Muscle layer of colon (tissue), 2 donors: Measurements from ENCODE around the gene GBX1.

Experiments
- H3K27ac ChIP-seq: one replicate; pipeline ENCODE4 v1.7.0; 2013; ENCODE audit warnings: low read depth, mild to moderate bottlenecking, low read length, moderate library complexity
- H3K27me3 ChIP-seq, 2 donors: one replicate each; pipeline ENCODE4 v1.7.0; 2013; ENCODE audit warnings: low read length in 2 of 2, mild to moderate bottlenecking in 2 of 2; ENCODE audit not compliant: insufficient read depth in 2 of 2, control insufficient read depth in 1 of 2
- H3K36me3 ChIP-seq: one replicate; pipeline ENCODE4 v1.7.0; 2013; ENCODE audit warnings: mild to moderate bottlenecking, low read length; ENCODE audit not compliant: insufficient read depth
- H3K4me1 ChIP-seq: one replicate; pipeline ENCODE4 v1.7.0; 2013; ENCODE audit warnings: mild to moderate bottlenecking, low read length; ENCODE audit not compliant: insufficient read depth
- H3K4me3 ChIP-seq, 2 donors: one replicate each; pipeline ENCODE4 v1.7.0; 2013; ENCODE audit warnings: low read length in 2 of 2, low read depth in 1 of 2, mild to moderate bottlenecking in 1 of 2, moderate library complexity in 1 of 2
- H3K9ac ChIP-seq: one replicate; pipeline ENCODE4 v1.7.0; 2013; ENCODE audit warnings: low read length
- H3K9me3 ChIP-seq: one replicate; pipeline ENCODE4 v1.7.0; 2013; ENCODE audit warnings: mild to moderate bottlenecking, low read length
- donor health status: abdominal sarcoma.
- donor health status: Adenocarcinoma of cecum.

Gene GBX1

DNA sequence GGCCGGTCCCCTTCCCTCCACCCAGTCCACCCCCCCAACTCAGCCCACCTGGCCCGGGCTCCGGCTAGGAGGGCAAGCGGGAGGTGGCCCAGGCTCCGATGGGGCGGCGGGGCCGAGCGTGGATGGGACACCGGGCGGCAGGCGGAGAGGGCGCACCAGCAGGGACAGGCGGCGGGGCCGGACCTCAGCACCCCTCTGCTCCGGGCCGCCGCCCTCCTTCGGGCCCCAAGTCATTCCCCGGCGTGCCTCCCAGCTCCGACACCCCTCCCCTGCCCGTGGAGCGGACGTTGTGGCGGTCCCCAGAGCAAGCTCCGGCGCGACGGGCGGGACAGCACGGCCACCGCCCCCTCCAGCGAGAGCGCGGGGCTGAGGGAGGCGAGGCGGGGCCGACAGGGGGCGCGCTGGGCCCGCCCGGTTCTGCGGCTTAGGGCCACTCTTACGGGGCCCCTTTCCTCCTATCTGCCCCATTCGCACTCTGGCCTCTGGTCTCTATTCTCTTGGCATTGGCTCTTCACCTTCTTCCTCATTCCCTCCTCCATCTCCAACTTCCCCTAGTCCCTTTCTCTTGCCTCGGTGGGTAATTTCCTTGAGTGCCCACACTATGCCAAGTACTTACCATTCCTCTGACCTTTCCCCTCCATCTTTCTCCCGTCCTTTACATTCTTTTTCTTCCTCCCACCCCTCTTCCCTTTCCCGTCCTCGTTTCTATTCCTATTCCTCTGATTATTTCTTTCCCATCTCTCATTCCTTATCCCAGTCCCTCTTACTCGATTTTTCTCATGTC, 701 bp upstream of the GBX1 start:
- Histone ChIP-seq H3K9ac (no peak overlapping the region), H3K4me3 (peak overlapping the region in 1 of 2 donors; percentile 47), H3K27me3 (peaks cover 40 to 62% of the 10 kb centered on the region in 2 donors), H3K36me3 (no peaks in the 10 kb centered on the region), H3K9me3 (no peaks in the 10 kb centered on the region), H3K27ac (no peak overlapping the region), H3K4me1 (no peaks in the 10 kb centered on the region)

- H3K4me1 ChIP-seq: no peaks in the 10 kb centered on the region
- peak overlapping the region in 1 of 2 donors; percentile 47 for H3K4me3 ChIP-seq
- H3K36me3 ChIP-seq: no peaks in the 10 kb centered on the region
- no peak overlapping the region for H3K9ac ChIP-seq
- peaks cover 35 to 57% of the 10 kb centered on the region in 2 donors for H3K27me3 ChIP-seq
- H3K27ac ChIP-seq: no peak overlapping the region
- H3K9me3 ChIP-seq: no peaks in the 10 kb centered on the region
Observed at GRCh38 chr7:151166629-151167196, 781 bp downstream of the GBX1 start.

DNA sequence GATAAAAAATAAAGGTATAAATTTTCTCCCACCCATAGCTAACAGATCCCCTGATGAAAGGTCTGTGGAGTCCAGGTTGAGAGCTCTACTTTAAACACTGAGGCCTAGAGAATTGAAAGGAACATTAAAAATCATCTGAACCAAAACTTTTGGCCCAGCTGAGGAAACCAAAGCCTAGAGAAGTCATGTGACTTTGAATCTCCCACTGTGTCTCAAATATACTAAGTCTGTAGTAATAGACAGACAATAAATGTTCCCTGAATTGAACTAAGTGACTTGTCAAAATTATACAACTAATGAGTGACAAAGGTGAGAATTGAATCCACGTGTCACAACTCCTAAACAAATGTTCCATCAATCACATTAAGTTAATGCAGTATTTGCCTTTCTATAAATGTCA, 5.7 kb downstream of the GBX1 start:
- Histone ChIP-seq H3K36me3 (no peaks in the 10 kb centered on the region), H3K9me3 (no peaks in the 10 kb centered on the region), H3K4me1 (no peaks in the 10 kb centered on the region), H3K9ac (no peak overlapping the region), H3K27me3 (peaks cover 20 to 25% of the 10 kb centered on the region in 2 donors), H3K27ac (no peak overlapping the region), H3K4me3 (no peak overlapping the region)

DNA sequence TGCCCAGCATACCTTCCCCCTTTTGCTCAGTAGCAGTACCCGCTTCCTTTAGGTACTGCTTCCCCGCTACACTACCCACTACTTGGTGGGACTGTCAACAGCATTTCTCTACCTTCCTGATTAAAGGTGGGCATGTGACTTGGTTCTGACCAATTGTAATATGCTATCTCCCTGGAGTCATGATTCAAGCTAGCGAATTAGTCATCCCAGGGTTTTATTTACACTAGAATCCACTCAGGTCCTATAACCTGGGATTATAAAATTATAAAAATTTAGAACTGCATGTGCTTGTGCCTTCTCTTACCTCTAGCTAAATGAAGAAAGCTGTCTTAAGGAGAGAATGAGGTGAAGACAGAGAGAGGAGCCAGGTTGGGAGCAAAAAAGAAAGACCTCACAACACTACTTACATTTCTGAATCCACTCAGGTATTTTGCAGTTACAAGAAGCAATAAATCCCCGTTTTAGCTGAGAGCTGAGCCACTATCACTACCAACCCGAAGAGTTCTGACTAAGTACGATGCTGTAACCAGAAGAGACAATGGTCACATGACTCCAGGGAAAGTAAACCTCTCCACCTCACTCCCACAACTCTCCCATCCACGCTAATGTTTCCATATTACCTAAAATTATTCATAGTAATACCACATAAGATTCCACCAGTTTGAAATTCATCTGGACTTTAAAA, 9.7 kb downstream of the GBX1 start:
- Histone ChIP-seq H3K27ac (no peak overlapping the region), H3K4me1 (no peaks in the 10 kb centered on the region), H3K27me3 (peaks cover 4 to 23% of the 10 kb centered on the region in 2 donors), H3K4me3 (no peak overlapping the region), H3K9me3 (no peaks in the 10 kb centered on the region), H3K36me3 (no peaks in the 10 kb centered on the region), H3K9ac (no peak overlapping the region)

DNA sequence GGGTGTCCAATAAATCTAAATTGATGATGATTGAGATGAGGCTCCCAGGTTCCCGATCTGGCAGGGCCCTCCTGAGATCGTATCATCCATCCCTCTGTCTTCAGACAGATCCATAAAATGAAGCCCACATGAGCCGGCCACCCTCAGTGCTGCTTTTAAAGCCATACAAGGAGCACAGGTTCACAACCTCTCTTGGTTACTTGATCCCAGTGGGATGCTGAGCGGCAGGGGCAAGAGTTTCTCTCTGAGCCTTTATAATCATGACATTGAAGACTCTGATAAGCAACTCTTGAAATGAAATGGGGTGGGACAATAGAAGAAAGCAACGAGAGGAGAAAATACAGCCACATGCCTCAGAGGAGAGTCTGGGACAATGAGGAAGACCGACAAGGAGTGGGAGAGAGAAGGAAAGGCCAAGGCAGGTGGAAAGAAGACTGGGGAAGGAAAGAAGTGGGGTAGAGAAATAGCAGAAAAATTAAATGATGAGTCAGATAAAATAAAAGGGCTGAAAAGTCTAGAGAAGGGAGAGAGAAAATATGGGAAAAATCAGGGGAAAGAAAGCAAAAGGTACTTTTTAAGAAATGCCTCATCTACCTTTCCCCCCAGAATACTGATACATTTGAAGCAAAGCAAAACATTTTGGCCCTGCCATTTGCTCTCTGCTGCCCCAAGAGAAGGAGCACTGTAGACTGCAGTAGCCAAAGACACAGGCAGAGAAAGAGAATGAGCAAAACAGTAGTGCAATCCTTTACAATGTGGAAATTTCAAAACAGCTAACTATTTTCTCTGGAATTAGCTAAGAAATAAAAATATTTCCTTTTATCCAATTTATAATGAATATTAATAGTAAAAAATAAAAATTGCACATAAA, 14.6 kb downstream of the GBX1 start:
- Histone ChIP-seq H3K4me1 (no peaks in the 10 kb centered on the region), H3K27me3 (peaks cover 4 to 56% of the 10 kb centered on the region in 2 donors), H3K9me3 (no peaks in the 10 kb centered on the region), H3K36me3 (no peaks in the 10 kb centered on the region), H3K9ac (no peak overlapping the region), H3K27ac (no peak overlapping the region), H3K4me3 (no peak overlapping the region)

DNA sequence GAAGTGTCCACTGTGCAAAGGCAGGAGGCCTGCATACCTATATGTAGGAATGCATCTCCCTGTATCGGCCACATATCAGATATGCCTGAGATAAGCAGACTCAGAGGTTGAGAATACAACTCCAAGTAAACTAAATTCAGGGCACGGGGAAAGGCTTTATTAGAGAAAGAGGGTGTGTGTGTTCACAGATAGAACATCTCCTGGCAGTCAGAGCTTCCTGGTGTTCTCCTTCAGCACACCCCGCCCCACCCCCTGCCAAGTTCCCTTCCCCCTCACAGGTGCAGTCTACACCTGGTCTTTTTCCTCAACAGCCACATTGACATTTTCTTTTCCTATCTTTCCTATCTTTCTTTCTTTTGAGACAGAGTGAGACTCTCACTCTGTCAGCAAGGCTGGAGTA, 17.1 kb downstream of the GBX1 start:
- H3K27ac ChIP-seq: no peak overlapping the region
- no peak overlapping the region for H3K9ac ChIP-seq
- no peaks in the 10 kb centered on the region for H3K36me3 ChIP-seq
- H3K9me3 ChIP-seq: no peaks in the 10 kb centered on the region
- H3K4me3 ChIP-seq: no peak overlapping the region
- peaks cover 4 to 55% of the 10 kb centered on the region in 2 donors for H3K27me3 ChIP-seq
- no peaks in the 10 kb centered on the region for H3K4me1 ChIP-seq

DNA sequence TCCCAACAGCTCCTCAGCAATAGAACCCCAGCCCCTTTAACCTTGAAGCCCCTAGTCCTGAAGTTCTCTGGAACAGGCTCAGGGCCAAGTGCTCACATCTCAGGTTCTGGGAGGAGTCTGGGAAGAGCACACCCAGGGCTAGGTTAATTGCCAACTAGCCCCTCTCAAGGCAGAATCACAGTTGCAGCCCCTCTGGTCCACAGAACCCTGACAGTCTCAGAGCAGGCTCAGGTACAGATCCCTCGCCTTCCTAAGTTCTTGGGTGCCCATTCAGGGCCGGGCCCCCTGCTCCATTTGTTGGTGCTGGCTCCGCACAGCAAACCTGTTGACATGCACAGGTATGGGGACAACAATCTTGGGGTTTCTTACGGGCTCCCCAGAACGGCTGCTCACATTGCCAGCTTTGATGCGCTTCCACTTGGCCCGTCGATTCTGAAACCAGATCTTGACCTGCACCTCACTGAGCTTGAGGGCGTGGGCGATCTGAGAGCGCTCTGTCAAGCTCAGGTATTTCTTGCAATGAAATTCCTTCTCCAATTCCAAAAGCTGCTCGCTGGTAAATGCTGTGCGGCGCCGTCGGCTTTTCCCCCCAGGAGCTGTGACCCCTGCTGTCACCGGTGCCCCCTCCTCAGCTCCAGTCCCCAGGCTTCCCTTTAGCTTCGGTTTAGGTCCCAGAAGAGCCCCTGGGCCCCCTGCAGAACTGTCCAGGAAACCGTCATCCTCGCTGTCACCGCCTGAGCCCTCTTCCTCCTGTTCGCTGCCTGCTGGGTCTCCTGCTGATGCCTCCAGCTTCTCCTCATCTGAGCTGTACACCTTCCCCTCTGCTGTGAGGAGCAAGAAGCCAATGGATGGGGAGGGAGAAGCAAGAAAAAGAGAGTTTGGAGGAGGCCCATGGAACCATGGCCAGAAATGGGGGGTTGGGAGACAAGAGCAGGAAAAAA, 18.9 kb downstream of the GBX1 start:
- Histone ChIP-seq H3K9ac (no peak overlapping the region), H3K27ac (no peak overlapping the region), H3K9me3 (no peaks in the 10 kb centered on the region), H3K27me3 (peaks cover 0 to 38% of the 10 kb centered on the region in 2 donors), H3K4me3 (no peak overlapping the region), H3K4me1 (no peaks in the 10 kb centered on the region), H3K36me3 (peaks cover 8% of the 10 kb centered on the region)

DNA sequence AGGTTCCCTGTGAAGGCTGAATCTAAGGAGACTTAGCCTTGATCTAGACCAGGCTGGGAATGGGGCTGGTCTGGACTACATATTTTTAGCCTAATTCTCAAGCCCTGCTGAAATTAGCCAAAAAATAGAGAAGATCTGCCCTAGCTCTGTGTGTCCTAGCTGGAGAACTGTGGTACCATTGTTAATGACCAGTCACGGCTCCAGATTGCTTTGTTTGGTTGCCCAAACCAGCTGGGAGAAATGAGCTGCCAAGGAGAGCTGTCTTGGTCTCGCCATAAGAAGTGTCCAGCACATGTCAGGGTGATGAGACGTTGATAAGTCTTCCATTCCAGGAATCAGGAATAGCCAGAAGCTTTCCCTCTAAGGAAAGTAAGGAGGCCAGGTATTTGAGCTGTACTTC, 20.7 kb downstream of the GBX1 start:
- Histone ChIP-seq H3K36me3 (peaks cover 21% of the 10 kb centered on the region), H3K27me3 (peaks cover 0 to 30% of the 10 kb centered on the region in 2 donors), H3K27ac (no peak overlapping the region), H3K4me3 (no peak overlapping the region), H3K9ac (no peak overlapping the region), H3K4me1 (no peaks in the 10 kb centered on the region), H3K9me3 (no peaks in the 10 kb centered on the region)

DNA sequence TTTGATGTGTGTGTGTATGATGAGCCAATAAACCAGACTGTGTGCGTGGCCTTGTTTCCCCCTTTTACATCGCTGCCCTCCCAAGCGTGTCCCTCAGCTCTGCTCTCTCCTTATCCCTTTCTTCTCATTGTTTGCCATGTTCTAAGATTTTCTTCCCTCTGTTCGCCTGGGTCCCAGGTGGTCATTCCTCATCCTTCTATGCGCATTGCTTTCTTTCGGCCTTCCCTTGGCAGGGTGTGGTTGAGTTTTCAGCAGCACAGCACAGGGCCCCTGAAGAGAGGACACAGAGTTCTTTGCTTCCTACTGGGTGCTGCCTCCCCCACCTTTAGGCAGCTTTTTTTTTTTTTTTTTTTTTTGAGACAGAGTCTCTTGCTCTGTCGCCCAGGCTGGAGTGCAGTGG, 23.1 kb downstream of the GBX1 start:
- Histone ChIP-seq H3K4me3 (no peak overlapping the region), H3K36me3 (peaks cover 43% of the 10 kb centered on the region), H3K27me3 (peaks cover 0 to 10% of the 10 kb centered on the region in 2 donors), H3K4me1 (no peaks in the 10 kb centered on the region), H3K27ac (no peak overlapping the region), H3K9ac (no peak overlapping the region), H3K9me3 (no peaks in the 10 kb centered on the region)

DNA sequence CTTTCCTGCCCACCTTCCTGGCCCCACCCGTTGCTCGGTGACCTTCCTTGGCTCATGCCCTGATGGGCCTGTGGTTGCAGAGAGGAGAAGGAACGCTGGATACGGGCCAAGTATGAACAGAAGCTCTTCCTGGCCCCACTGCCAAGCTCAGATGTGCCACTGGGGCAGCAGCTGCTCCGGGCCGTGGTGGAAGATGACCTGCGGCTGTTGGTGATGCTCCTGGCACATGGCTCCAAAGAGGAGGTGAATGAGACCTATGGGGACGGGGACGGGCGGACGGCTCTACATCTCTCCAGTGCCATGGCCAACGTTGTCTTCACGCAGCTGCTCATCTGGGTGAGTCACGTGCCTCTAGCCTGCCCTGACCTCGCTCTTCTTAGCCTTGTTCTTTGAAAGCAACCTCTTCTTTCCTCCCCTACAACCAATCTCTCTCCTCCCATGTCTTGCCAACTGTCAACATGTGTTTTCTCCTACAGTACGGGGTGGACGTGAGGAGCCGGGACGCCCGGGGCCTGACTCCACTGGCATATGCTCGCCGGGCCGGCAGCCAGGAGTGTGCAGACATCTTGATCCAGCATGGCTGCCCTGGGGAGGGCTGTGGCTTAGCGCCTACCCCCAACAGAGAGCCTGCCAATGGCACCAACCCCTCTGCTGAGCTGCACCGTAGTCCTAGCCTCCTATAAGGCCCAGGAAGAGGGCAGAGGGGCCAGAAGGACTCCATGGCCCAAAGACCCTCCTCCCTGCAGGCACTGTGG, 24.1 kb downstream of the GBX1 start:
- Histone ChIP-seq H3K36me3 (peaks cover 46% of the 10 kb centered on the region), H3K4me1 (no peaks in the 10 kb centered on the region), H3K27me3 (peaks cover 0 to under 1% of the 10 kb centered on the region in 2 donors), H3K27ac (no peak overlapping the region), H3K9me3 (no peaks in the 10 kb centered on the region), H3K9ac (no peak overlapping the region), H3K4me3 (no peak overlapping the region)
